HepG2 (cell line): ENCODE data around the gene IGFBP5. TPM values are rescaled to one million over a fixed set of nuclear protein-coding genes. Genes with fewer than 3 reads are reported as not detected.

Experiments
- CEBPG ChIP-seq: IDR thresholded peaks from 2 replicates; pipeline ENCODE4 v1.6.1; 2016
- CHD2 ChIP-seq: IDR thresholded peaks from 2 replicates; pipeline ENCODE4 v1.6.1; 2011; ENCODE audit warnings: low read depth, low read length, improper control_type of control experiment
- ETS1 ChIP-seq: sonication (generic); formaldehyde crosslinking; IDR thresholded peaks from 2 replicates; pipeline ENCODE4 v1.4.0; 2020; ENCODE audit warnings: missing genetic modification reagents
- FOXO1 ChIP-seq: sonication (generic); formaldehyde crosslinking; IDR thresholded peaks from 2 replicates; pipeline ENCODE4 v1.4.0; 2020; ENCODE audit warnings: missing genetic modification reagents
- HNRNPL ChIP-seq: fragments of 200-400 bp; formaldehyde crosslinking; IDR thresholded peaks from 2 replicates; pipeline ENCODE4 v1.6.1; 2017; ENCODE audit warnings: mild to moderate bottlenecking, low read depth, low read length
- IKZF4 ChIP-seq: sonication (generic); formaldehyde crosslinking; IDR thresholded peaks from 2 replicates; pipeline ENCODE4 v1.5.1; 2020; ENCODE audit warnings: borderline replicate concordance, mild to moderate bottlenecking, low read depth, missing genetic modification reagents; ENCODE audit errors: not compliant biosample characterization
- MED1 ChIP-seq: sonication (generic); formaldehyde crosslinking; IDR thresholded peaks from 2 replicates; pipeline ENCODE4 v1.4.0; 2020; ENCODE audit warnings: missing genetic modification reagents
- NFYC ChIP-seq: IDR thresholded peaks from 2 replicates; pipeline ENCODE4 v1.6.1; 2016; ENCODE audit warnings: missing genetic modification reagents, missing compliant biosample characterization
- NR2F2 ChIP-seq: IDR thresholded peaks from 2 replicates; pipeline ENCODE4 v1.6.1; 2012; ENCODE audit warnings: low read depth, inconsistent platforms, borderline replicate concordance
- PAXIP1 ChIP-seq: sonication (generic); formaldehyde crosslinking; conservative IDR thresholded peaks from 2 replicates; pipeline ENCODE4 v1.4.0; 2020; ENCODE audit warnings: mild to moderate bottlenecking, missing genetic modification reagents, moderate library complexity
- SALL1 ChIP-seq: sonication (generic); formaldehyde crosslinking; IDR thresholded peaks from 2 replicates; pipeline ENCODE4 v1.8.0; 2022; ENCODE audit warnings: mild to moderate bottlenecking, missing genetic modification reagents
- SALL2 ChIP-seq: sonication (generic); formaldehyde crosslinking; IDR thresholded peaks from 2 replicates; pipeline ENCODE4 v1.8.1; 2023; ENCODE audit warnings: mild to moderate bottlenecking, missing genetic modification reagents, inconsistent platforms
- SMC3 ChIP-seq: IDR thresholded peaks from 2 replicates; pipeline ENCODE4 v1.6.1; 2011; ENCODE audit warnings: low read length, improper control_type of control experiment
- SOX5 ChIP-seq: IDR thresholded peaks from 2 replicates; pipeline ENCODE4 v1.6.1; 2016; ENCODE audit warnings: borderline replicate concordance
- SOX6 ChIP-seq, 2 experiments: fragments of 450-650 bp in 1 of 2; sonication (generic) in 1 of 2; formaldehyde crosslinking in 1 of 2; IDR thresholded peaks; 2 replicates each; pipeline versions ENCODE4 v1.4.0 to v1.6.1; 2017 to 2020; ENCODE audit warnings: antibody characterized with exemption in 1 of 2, mild to moderate bottlenecking in 1 of 2, missing genetic modification reagents in 1 of 2
- U2AF1 ChIP-seq: fragments of 200-400 bp; formaldehyde crosslinking; optimal IDR thresholded peaks from 2 replicates; pipeline ENCODE3; 2017; ENCODE audit warnings: mild to moderate bottlenecking, low read depth, low read length
- ZFP41 ChIP-seq: sonication (generic); formaldehyde crosslinking; IDR thresholded peaks from 2 replicates; pipeline ENCODE4 v1.4.0; 2020; ENCODE audit warnings: mild to moderate bottlenecking, missing genetic modification reagents, borderline replicate concordance
- ZNF335 ChIP-seq: sonication (generic); formaldehyde crosslinking; IDR thresholded peaks from 2 replicates; pipeline ENCODE4 v1.4.0; 2020; ENCODE audit warnings: missing genetic modification reagents
- ZNF629 ChIP-seq: sonication (generic); formaldehyde crosslinking; conservative IDR thresholded peaks from 2 replicates; pipeline ENCODE4 v1.5.0; 2020; ENCODE audit warnings: missing genetic modification reagents
- polyA plus RNA-seq, 8 experiments: library from polyadenylated mRNA; depleted of rRNA in 3 of 8; stranded (reverse) in 7 of 8; unstranded in 1 of 8; fragments of >200 nt; fragmentation: Illumina TruSeq in 4 of 8; extraction: Trizol in 4 of 8; gene quantifications; 2 replicates each; pipeline versions ENCODE4 v1.2.1 to v1.2.3, GENCODE V29; 2011 to 2016; ENCODE audit warnings: low read depth in 4 of 8, missing spikeins in 1 of 8, mixed read lengths in 1 of 8; ENCODE audit not compliant: insufficient read depth in 1 of 8
- total RNA-seq, 5 experiments: library from RNA; depleted of rRNA; stranded (reverse); fragments of >200 nt; fragmentation: Illumina TruSeq; extraction: Trizol; gene quantifications; 2 replicates each; pipeline ENCODE4 v1.2.3, GENCODE V29; 2016; ENCODE audit warnings: low read depth in 1 of 5
- TF ChIP-seq, protein P1 (sequence below): sonication (generic); formaldehyde crosslinking; IDR thresholded peaks from 2 replicates; pipeline ENCODE4 v1.5.1; 2020; ENCODE audit warnings: mild to moderate bottlenecking, missing genetic modification reagents
- TF ChIP-seq, protein P2 (sequence below): IDR thresholded peaks from 2 replicates; pipeline ENCODE4 v1.6.1; 2016

IGFBP5 gene
- total and polyA plus RNA-seq, 2 of the 13 experiments (the other 11 are each of a cell fraction or from before 2014, with no cell fraction given), result 0.15 TPM; not detected in 1

- peak; percentile 53; the same call in 1 of the 2 replicates for TF ChIP-seq SOX5 (CRISPR knock-in tag)
- no peak for TF ChIP-seq ETS1
- TF ChIP-seq HNRNPL, result no peak
- no peak for TF ChIP-seq NR2F2
- TF ChIP-seq NFYC (CRISPR knock-in tag), result no peak
- TF ChIP-seq, protein P1, sequence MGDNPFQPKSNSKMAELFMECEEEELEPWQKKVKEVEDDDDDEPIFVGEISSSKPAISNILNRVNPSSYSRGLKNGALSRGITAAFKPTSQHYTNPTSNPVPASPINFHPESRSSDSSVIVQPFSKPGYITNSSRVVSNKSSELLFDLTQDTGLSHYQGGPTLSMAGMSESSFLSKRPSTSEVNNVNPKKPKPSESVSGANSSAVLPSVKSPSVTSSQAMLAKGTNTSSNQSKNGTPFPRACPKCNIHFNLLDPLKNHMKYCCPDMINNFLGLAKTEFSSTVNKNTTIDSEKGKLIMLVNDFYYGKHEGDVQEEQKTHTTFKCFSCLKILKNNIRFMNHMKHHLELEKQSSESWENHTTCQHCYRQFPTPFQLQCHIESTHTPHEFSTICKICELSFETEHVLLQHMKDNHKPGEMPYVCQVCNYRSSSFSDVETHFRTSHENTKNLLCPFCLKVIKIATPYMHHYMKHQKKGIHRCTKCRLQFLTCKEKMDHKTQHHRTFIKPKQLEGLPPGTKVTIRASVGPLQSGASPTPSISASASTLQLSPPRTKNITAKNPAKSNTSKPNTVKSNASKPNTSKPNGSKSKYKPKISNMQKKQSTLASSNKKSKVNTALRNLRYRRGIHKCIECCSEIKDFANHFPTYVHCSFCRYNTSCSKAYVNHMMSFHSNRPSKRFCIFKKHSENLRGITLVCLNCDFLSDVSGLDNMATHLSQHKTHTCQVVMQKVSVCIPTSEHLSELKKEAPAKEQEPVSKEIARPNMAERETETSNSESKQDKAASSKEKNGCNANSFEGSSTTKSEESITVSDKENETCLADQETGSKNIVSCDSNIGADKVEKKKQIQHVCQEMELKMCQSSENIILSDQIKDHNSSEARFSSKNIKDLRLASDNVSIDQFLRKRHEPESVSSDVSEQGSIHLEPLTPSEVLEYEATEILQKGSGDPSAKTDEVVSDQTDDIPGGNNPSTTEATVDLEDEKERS (CRISPR knock-in tag), result no peak
- TF ChIP-seq FOXO1, result peak; percentile 25; the same call in 1 of the 2 replicates
- TF ChIP-seq CEBPG (CRISPR knock-in tag), result peak; percentile 46; the same call in 1 of the 2 replicates
- TF ChIP-seq IKZF4, result no peak
- TF ChIP-seq MED1 (CRISPR knock-in tag), result peak; percentile 29; the same call in 1 of the 2 replicates
- no peak for TF ChIP-seq PAXIP1
- peak; percentile 100 for TF ChIP-seq SMC3
- TF ChIP-seq SOX6 (IDR thresholded peaks at IDR 0.05), result no peak
- 0 out of 2 replicates have a peak, but pooled peaks have one; percentile 13 for TF ChIP-seq SOX6 (CRISPR knock-in tag; IDR thresholded peaks at IDR 0.05)
- no peak for TF ChIP-seq CHD2
- TF ChIP-seq ZFP41, result no peak
- TF ChIP-seq, protein P2, sequence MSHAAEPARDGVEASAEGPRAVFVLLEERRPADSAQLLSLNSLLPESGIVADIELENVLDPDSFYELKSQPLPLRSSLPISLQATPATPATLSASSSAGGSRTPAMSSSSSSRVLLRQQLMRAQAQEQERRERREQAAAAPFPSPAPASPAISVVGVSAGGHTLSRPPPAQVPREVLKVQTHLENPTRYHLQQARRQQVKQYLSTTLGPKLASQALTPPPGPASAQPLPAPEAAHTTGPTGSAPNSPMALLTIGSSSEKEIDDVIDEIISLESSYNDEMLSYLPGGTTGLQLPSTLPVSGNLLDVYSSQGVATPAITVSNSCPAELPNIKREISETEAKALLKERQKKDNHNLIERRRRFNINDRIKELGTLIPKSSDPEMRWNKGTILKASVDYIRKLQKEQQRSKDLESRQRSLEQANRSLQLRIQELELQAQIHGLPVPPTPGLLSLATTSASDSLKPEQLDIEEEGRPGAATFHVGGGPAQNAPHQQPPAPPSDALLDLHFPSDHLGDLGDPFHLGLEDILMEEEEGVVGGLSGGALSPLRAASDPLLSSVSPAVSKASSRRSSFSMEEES (CRISPR knock-in tag), result no peak
- peak; percentile 68 for TF ChIP-seq SALL2 (CRISPR knock-in tag)
- TF ChIP-seq ZNF335 (CRISPR knock-in tag), result 0 out of 2 replicates have a peak, but pooled peaks have one; percentile 35
- no peak for TF ChIP-seq U2AF1
- peak; percentile 55; the same call in 1 of the 2 replicates for TF ChIP-seq SALL1 (CRISPR knock-in tag)
- no peak for TF ChIP-seq ZNF629
These were observed 28.7 kb downstream of the IGFBP5 start (continued) for GRCh38 chr2:216666461-216667233.
